Lung microvascular endothelial cell (primary cell): ENCODE results near the gene PDP2. TPM values are rescaled to one million over a fixed set of nuclear protein-coding genes. Genes with fewer than 3 reads are reported as not detected.

Source experiments
- DNase-seq, 2 donors: peaks; one replicate each; pipeline versions ENCODE4 v3.0.0 to v3.0.0-alpha.2; 2010; ENCODE audit warnings: low read depth in 2 of 2
- total RNA-seq: library from RNA; depleted of rRNA; stranded (reverse); fragments of >200 nt; gene quantifications from 2 replicates; pipeline ENCODE4 v1.2.1, GENCODE V29; 2014

PDP2 gene
- total RNA-seq: 3.9 and 6.7 TPM in 2 replicates

- DNase-seq: peak; percentile 93 to 97
These were observed at the start of gene PDP2 for GRCh38 chr16:66880288-66881013. Gene PDP2, plus strand, starts transcription at chr16:66880515. Its CDS starts 3,770 bp downstream, at chr16:66884285.

DNA sequence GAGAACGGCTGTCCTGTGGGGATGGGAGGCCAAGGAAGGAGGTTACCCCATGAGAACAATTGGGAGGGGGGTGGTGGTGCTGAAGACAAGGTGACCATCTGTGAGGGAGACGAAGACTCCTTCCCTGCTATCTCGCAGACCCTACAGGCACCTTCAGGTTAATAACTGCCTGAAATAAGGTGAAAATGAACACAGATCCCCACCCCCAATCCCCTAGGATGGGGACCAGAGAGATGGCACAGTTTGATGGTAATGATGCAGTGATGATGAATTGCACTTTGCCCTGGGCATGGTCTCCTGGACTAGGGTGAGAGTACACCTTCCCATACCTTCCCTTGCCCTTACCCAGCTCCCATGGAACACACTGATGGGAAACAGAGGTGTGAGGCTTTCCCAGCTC, 48.1 kb upstream of the PDP2 start:
- no peak for DNase-seq

DNA sequence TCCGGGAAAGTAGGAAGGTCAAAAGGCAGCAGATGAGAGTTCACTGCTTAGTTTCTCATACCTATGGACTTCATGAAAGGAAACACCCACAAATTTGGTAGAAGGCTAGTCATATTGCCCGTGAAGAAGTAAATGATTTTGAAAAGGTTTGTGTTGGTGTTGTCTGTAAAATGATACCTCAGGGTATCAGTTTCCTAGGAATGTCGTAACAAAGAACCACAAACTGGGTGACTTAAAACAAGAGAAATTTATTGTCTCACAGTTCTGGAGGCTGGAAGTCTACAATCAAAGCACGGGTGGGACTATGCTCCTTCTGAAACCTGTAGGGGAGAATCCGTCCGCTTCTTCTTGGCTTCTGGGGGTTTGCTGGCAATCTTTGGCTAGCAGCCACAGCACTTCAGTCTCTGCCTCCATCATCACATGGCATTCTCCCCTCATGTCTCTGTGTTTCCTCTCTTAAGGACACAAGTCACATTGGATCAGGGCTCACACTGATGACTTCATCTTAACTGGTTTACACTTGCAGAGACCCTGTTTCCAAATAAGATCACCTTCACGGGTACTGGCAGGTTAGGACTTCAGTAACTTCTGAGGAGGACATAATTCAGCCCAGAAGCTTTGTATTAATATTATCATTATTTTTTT, 47.5 kb upstream of the PDP2 start:
- no peak for DNase-seq

GRCh38 chr16:66834746-66835145, 45.6 kb upstream of the PDP2 start:
- no peak for DNase-seq

DNA sequence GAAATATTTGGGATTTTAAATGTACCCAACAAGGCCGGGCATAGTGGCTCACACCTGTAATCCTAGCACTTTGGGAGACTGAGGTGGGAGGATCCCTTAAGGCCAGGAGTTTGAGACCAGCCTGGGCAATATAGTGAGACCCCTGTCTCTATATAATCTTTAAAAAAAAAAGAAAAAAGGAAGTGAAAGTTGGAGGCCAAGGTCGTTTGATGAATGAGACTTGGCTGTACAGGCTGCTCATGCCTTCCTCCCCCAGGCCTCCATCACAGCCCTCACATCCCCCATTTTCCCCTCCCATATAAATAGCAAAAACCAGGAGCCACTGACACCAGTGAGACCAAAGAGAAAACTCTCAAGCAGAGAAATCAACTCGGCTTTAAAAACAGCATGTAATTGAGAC, 39.4 kb upstream of the PDP2 start:
- no peak for DNase-seq

GRCh38 chr16:66841366-66841765, 38.9 kb upstream of the PDP2 start:
- no peak for DNase-seq

GRCh38 chr16:66842765-66843164, 37.5 kb upstream of the PDP2 start:
- no peak for DNase-seq

DNA sequence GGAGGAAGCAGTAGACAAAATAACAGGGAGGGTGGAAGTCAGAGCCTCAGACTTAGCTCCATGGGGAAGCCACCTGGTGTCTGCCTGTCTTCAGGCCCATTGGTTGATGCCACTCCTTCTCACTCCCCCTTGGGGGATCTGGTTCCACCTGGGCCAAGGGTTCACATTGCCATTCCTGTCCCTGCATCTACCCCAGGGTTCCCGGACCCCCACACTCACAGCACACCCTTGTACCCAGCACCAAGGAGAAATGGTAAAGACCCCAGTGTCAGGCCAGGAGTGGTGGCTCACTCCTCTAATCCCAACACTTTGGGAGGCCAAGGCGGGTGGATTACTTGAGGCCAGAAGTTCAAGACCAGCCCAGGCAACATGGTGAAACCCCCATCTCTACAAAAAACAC, 37.1 kb upstream of the PDP2 start:
- DNase-seq: no peak

DNA sequence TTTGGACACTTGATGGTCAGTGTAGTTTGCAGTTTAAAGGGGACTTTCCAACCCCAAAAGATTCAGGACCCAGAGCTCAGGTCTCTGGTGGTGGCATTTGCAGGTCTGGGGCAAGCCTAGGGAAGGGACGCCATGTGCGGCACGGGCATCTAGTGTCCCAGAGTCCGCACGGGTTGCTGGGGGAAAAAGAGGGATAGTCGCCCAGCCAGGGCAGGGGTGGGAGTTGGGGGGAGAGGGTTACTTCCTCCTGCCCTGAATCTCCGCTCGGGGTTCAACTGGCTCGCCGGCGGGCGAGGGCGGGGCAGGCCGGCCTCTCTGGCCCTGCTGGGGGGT, 36.3 kb upstream of the PDP2 start:
- DNase-seq: no peak

GRCh38 chr16:66844342-66845079, 35.8 kb upstream of the PDP2 start, which contains the start of gene CA7:
Gene CA7, plus strand, starts transcription at chr16:66844414. Its CDS starts 74 bp downstream, at chr16:66844488.
- DNase-seq: no peak

- no peak for DNase-seq
These were observed 35.3 kb upstream of the PDP2 start for GRCh38 chr16:66845080-66845410.

DNA sequence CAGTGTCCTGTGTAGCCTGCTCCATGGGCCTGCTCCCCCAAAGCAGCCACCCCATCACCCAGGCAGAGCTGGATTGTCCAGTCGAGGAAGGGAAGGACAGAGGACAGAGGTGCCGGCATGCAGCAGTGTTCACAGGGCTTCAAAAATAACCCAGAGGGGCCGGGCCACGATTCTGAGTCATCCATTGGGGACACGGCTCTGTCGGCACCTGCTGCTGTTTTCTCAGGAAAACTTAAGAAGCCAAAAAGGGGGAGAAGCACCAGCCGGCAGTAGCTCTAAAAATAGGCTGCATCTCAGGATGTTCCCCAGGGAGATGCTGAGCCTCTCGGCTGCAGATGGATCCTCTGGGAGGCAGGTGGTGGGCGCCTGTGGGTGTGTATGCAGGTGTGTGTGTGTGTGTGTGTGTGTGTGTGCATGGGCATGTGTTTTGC, 34.5 kb upstream of the PDP2 start:
- DNase-seq: no peak

- DNase-seq: no peak
These were observed 34.0 kb upstream of the PDP2 start for GRCh38 chr16:66846266-66846665.

GRCh38 chr16:66846831-66847230, 33.5 kb upstream of the PDP2 start:
- DNase-seq: no peak

DNA sequence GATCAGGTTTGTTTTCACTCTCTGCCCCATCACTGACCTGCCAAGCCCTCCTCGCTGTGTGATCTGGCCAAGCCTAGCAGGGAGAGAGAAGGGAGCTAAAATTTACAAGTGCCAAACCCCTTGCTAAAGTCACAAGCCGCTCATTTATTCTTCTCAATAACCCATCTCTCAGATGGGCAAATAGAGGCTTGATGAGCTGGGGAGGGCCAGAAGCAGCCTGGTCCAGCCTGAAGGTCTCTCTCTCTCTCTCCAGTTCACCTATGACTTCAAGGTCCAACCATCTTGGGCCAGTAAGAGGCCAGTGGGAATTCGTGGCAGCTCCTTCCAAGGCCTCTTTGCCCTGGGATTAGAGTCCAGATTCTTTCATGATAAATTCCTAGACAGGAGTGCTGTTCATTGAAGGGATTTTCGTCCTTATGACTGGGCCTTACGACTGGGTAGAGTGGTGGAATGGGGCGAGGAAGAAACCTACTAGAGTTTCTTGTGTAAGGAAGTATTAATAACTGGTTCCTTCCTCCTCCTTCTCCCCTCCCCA, 32.7 kb upstream of the PDP2 start:
- DNase-seq: no peak

DNA sequence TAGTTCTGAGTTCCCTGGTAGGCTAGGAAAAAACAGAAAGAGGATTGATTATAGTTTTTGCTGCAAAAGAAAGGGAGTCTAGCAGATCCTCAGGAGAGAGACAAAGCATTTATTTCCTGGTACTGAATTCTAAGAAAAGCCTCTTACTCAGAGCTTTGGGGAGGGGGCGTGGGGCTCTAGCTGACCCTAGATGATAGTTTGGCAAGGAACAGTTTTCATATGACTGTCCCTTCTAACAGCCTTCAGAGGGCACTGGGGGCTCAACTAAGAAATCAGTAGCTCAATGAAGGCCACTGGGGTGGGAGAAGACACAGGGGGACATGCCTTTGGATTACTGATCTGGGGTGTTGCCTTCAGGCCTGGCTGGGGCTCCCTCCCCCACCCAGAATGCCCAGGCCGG, 32.1 kb upstream of the PDP2 start:
- DNase-seq: no peak

DNA sequence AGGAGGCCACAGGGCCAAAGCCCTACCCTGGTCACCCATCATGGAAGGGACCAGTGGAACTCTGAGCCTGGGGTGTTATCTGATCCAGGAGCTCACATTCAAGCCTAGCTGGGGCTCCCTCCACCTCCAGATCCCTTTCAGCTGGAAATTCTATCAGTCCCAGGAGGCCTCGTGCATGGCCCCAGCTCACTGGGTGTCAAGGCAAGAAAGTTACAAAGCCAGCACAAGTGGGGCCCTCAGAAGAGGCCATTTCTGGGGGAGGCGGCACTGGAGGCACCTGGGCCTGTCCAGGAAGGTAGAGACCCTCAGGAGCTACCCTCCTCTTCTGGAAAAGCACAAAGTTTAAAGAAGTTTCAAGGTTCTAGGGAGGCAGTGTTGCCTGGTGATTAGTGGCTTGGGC, 31.3 kb upstream of the PDP2 start:
- DNase-seq: no peak

GRCh38 chr16:66849549-66849948, 30.8 kb upstream of the PDP2 start:
- DNase-seq: no peak

DNA sequence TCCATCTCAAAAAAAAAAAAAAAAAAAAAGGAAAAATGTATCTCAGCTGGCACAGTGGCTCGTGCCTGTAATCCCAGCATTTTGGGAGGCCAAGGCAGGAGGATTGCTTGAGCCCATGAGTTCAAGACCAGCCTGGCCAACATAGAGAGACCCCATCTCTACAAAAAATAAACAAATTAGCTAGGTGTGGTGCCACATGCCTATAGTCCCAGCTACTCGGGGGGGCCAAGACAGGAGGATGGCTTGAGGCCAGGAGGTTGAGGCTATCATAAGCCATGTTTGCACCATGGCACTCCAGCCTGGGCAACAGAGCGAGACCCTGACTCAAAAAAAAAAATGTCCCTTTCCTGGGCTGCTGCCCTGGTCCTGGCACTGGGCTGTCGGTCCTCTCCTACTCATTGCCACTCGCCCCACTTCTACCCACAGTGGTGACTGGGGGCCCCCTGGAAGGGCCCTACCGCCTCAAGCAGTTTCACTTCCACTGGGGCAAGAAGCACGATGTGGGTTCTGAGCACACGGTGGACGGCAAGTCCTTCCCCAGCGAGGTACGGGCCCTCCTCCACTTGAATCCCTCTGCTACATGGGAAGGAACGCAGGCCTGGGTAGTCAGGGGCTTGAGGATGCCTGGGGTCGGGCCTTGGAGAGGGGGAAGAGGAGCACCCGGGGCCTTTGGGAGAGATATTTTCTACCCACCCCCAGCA, 30.1 kb upstream of the PDP2 start:
- DNase-seq: no peak

DNA sequence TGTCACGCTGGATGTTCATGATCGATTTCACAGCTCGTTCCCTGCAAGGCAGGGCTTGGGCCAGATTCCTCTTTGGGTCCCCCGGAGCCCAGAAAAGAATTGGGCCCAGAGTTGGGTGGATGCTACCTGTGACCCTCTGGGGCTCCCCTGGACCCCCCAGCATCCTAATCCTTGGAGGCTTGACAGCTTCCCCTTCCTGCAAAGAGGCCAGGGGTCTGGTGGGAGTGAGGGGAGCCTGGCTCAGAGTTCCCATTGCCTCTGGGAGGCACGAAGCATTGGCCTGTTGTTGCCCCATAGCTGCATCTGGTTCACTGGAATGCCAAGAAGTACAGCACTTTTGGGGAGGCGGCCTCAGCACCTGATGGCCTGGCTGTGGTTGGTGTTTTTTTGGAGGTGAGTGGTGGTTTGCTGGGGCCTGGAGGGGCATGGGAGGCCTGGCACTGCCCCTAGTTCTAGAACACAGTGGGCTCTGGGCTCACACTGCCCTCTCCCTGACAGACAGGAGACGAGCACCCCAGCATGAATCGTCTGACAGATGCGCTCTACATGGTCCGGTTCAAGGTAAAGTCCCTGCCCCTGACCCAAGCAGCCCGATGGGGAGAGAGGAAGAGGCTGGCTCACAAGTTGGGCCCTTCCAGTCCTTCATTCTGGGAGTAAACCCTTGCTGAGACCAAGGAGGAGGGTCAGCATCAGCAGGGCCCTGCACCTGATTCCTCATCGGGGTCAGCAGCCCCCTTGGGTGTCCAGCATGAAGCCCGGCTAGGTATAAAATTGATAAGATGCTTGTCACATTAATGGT, 28.9 kb upstream of the PDP2 start:
- no peak for DNase-seq
